Retinal pigment epithelial cell (primary cell): ENCODE data around the gene TRIM32.

ENCODE experiments used
- DNase-seq: peaks from one replicate; pipeline ENCODE4 v3.0.0-alpha.2; 2010; ENCODE audit warnings: low read depth
- H3K4me3 ChIP-seq: 2 replicates; pipeline ENCODE4 v1.5.1; 2011; ENCODE audit warnings: mild to moderate bottlenecking, low read length, control low read depth, moderate library complexity
- TF ChIP-seq, protein P1 (sequence below): conservative IDR thresholded peaks from 2 replicates; pipeline ENCODE4 v1.5.1; 2011; ENCODE audit warnings: low read depth, low read length, control low read depth, inconsistent platforms

Gene TRIM32

GRCh38 chr9:116661037-116661954 is 25.8 kb upstream of the TRIM32 start:
- DNase-seq: peak; percentile 48
- TF ChIP-seq, protein P1, sequence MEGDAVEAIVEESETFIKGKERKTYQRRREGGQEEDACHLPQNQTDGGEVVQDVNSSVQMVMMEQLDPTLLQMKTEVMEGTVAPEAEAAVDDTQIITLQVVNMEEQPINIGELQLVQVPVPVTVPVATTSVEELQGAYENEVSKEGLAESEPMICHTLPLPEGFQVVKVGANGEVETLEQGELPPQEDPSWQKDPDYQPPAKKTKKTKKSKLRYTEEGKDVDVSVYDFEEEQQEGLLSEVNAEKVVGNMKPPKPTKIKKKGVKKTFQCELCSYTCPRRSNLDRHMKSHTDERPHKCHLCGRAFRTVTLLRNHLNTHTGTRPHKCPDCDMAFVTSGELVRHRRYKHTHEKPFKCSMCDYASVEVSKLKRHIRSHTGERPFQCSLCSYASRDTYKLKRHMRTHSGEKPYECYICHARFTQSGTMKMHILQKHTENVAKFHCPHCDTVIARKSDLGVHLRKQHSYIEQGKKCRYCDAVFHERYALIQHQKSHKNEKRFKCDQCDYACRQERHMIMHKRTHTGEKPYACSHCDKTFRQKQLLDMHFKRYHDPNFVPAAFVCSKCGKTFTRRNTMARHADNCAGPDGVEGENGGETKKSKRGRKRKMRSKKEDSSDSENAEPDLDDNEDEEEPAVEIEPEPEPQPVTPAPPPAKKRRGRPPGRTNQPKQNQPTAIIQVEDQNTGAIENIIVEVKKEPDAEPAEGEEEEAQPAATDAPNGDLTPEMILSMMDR: peak; percentile 80
- H3K4me3 ChIP-seq: no peak overlapping the region

- TF ChIP-seq, protein P1: no peak
- no peak for DNase-seq
- no peak overlapping the region for H3K4me3 ChIP-seq
Measured at GRCh38 chr9:116662646-116663310, 24.3 kb upstream of the TRIM32 start.

DNA sequence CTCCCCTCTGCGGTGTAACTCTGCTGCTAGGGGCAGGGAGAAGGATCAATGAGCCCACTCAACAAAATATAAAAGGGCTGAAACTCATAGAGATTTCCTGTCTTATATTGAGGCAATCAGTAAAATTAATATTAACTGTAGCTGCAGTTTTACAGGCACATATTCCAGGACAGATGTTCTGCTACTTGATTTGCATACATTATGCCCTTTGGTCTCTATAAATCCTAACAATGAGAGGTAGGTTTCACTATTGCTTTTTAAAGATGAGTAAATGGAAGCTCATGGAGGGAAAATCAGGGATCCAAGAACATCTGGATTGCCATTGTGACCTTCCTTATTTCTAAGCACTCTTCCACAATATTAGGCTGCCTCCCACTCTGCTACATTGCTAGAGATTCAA is 23.5 kb upstream of the TRIM32 start:
- no peak for DNase-seq

GRCh38 chr9:116668970-116669695 is 18.0 kb upstream of the TRIM32 start:
- no peak for DNase-seq
- TF ChIP-seq, protein P1: no peak

More for the DNA sequence above, 23.5 kb upstream of the TRIM32 start:
- TF ChIP-seq, protein P1: no peak
- no peak overlapping the region for H3K4me3 ChIP-seq

DNA sequence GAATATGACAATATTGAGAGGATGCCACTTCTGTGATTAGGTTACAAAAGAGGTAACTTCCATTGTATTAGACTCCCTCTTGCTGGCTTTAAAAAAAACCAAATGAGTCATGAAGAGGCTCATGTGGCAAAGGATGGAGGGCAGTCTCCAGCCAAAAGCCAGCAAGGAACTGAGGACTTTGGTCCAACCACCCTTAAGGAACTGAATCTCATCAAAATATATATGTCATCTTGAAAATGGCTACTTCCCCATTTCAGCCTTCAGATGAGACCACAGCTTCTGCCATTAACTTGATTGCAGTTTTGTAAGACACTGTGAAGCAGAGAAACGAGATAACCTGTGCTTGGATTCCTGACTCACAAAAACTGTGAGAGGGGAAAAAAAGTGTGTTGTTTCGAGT is 15.5 kb upstream of the TRIM32 start:
- DNase-seq: no peak
- H3K4me3 ChIP-seq: no peak overlapping the region
- TF ChIP-seq, protein P1: no peak

More at GRCh38 chr9:116668970-116669695, 18.0 kb upstream of the TRIM32 start:
- H3K4me3 ChIP-seq: no peak overlapping the region

GRCh38 chr9:116673375-116673774 is 13.7 kb upstream of the TRIM32 start:
- TF ChIP-seq, protein P1: no peak
- no peak for DNase-seq
- no peak overlapping the region for H3K4me3 ChIP-seq
